ENCODE data around the gene ANKS6.

- TF ChIP-seq POLR2A (IDR thresholded peaks at IDR 0.05) = no peak
- no peak for TF ChIP-seq CTCF (IDR thresholded peaks at IDR 0.05)
- TF ChIP-seq EP300 (IDR thresholded peaks at IDR 0.05) = no peak
- no peak for TF ChIP-seq POLR2AphosphoS5 (IDR thresholded peaks at IDR 0.05)
These were observed 42.0 kb upstream of the ANKS6 start for GRCh38 chr9:98838155-98838867.
